HepG2 (cell line): ENCODE measurements around the gene DAG1. TPM values are rescaled to one million over a fixed set of nuclear protein-coding genes. Genes with fewer than 3 reads are reported as not detected.

Experiments used
- CEBPB ChIP-seq: IDR thresholded peaks from 2 replicates; pipeline ENCODE4 v1.6.1; 2011; ENCODE audit warnings: low read depth, low read length, improper control_type of control experiment, borderline replicate concordance
- FOSL1 ChIP-seq: sonication (generic); formaldehyde crosslinking; IDR thresholded peaks from 2 replicates; pipeline ENCODE4 v1.9.0; 2021; ENCODE audit warnings: missing genetic modification reagents, borderline replicate concordance
- GZF1 ChIP-seq: sonication (generic); formaldehyde crosslinking; IDR thresholded peaks from 2 replicates; pipeline ENCODE4 v1.5.1; 2020; ENCODE audit warnings: mild to moderate bottlenecking, missing genetic modification reagents
- NCOA5 ChIP-seq: sonication (generic); formaldehyde crosslinking; IDR thresholded peaks from 2 replicates; pipeline ENCODE4 v1.4.0; 2020; ENCODE audit warnings: missing genetic modification reagents
- NFATC3 ChIP-seq: sonication (generic); formaldehyde crosslinking; IDR thresholded peaks from 2 replicates; pipeline ENCODE4 v1.5.1; 2020; ENCODE audit warnings: mild to moderate bottlenecking, missing genetic modification reagents
- POGK ChIP-seq: sonication (generic); formaldehyde crosslinking; conservative IDR thresholded peaks from 2 replicates; pipeline ENCODE4 v1.8.0; 2022; ENCODE audit warnings: mild to moderate bottlenecking, moderate library complexity, missing genetic modification reagents
- ZNF563 ChIP-seq: sonication (generic); formaldehyde crosslinking; IDR thresholded peaks from 2 replicates; pipeline ENCODE4 v1.8.0; 2022; ENCODE audit warnings: mild to moderate bottlenecking, moderate library complexity, missing genetic modification reagents
- polyA plus RNA-seq, 8 experiments: library from polyadenylated mRNA; depleted of rRNA in 3 of 8; stranded (reverse) in 7 of 8; unstranded in 1 of 8; fragments of >200 nt; fragmentation: Illumina TruSeq in 4 of 8; extraction: Trizol in 4 of 8; gene quantifications; 2 replicates each; pipeline versions ENCODE4 v1.2.1 to v1.2.3, GENCODE V29; 2011 to 2016; ENCODE audit warnings: low read depth in 4 of 8, missing spikeins in 1 of 8, mixed read lengths in 1 of 8; ENCODE audit not compliant: insufficient read depth in 1 of 8
- total RNA-seq, 5 experiments: library from RNA; depleted of rRNA; stranded (reverse); fragments of >200 nt; fragmentation: Illumina TruSeq; extraction: Trizol; gene quantifications; 2 replicates each; pipeline ENCODE4 v1.2.3, GENCODE V29; 2016; ENCODE audit warnings: low read depth in 1 of 5
- TF ChIP-seq, protein P1 (sequence below), 2 experiments: IDR thresholded peaks; 2 replicates each; pipeline ENCODE4 v1.6.1; 2011 to 2012; ENCODE audit warnings: low read length in 2 of 2, borderline replicate concordance in 1 of 2, low read depth in 1 of 2, mild to moderate bottlenecking in 1 of 2, moderate library complexity in 1 of 2
- TF ChIP-seq, protein P2 (sequence below): sonication (generic); formaldehyde crosslinking; IDR thresholded peaks from 2 replicates; pipeline ENCODE4 v1.9.0; 2021; ENCODE audit warnings: missing genetic modification reagents, borderline replicate concordance
- TF ChIP-seq, protein P3 (sequence below), 2 experiments: fragments of 450-650 bp in 1 of 2; sonication (generic) in 1 of 2; formaldehyde crosslinking; IDR thresholded peaks; 2 replicates each; pipeline versions ENCODE4 v1.5.0 to v1.8.0; 2020 to 2022; ENCODE audit warnings: mild to moderate bottlenecking in 1 of 2, missing genetic modification reagents in 1 of 2

Gene DAG1
- total and polyA plus RNA-seq, 2 of the 13 experiments (the other 11 are each of a cell fraction or from before 2014, with no cell fraction given) = 47.3 to 50.4 TPM

- peak; percentile 90 for TF ChIP-seq POGK (CRISPR knock-in tag)
- no peak for TF ChIP-seq FOSL1 (CRISPR knock-in tag)
- peak; percentile 89 for TF ChIP-seq ZNF563 (CRISPR knock-in tag)
- TF ChIP-seq, protein P1, sequence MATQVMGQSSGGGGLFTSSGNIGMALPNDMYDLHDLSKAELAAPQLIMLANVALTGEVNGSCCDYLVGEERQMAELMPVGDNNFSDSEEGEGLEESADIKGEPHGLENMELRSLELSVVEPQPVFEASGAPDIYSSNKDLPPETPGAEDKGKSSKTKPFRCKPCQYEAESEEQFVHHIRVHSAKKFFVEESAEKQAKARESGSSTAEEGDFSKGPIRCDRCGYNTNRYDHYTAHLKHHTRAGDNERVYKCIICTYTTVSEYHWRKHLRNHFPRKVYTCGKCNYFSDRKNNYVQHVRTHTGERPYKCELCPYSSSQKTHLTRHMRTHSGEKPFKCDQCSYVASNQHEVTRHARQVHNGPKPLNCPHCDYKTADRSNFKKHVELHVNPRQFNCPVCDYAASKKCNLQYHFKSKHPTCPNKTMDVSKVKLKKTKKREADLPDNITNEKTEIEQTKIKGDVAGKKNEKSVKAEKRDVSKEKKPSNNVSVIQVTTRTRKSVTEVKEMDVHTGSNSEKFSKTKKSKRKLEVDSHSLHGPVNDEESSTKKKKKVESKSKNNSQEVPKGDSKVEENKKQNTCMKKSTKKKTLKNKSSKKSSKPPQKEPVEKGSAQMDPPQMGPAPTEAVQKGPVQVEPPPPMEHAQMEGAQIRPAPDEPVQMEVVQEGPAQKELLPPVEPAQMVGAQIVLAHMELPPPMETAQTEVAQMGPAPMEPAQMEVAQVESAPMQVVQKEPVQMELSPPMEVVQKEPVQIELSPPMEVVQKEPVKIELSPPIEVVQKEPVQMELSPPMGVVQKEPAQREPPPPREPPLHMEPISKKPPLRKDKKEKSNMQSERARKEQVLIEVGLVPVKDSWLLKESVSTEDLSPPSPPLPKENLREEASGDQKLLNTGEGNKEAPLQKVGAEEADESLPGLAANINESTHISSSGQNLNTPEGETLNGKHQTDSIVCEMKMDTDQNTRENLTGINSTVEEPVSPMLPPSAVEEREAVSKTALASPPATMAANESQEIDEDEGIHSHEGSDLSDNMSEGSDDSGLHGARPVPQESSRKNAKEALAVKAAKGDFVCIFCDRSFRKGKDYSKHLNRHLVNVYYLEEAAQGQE (IDR thresholded peaks at IDR 0.05; ENCODE audit: borderline replicate concordance in 1 of 2, low read depth in 1 of 2, low read length in 2 of 2) = no peak
- TF ChIP-seq, protein P2, sequence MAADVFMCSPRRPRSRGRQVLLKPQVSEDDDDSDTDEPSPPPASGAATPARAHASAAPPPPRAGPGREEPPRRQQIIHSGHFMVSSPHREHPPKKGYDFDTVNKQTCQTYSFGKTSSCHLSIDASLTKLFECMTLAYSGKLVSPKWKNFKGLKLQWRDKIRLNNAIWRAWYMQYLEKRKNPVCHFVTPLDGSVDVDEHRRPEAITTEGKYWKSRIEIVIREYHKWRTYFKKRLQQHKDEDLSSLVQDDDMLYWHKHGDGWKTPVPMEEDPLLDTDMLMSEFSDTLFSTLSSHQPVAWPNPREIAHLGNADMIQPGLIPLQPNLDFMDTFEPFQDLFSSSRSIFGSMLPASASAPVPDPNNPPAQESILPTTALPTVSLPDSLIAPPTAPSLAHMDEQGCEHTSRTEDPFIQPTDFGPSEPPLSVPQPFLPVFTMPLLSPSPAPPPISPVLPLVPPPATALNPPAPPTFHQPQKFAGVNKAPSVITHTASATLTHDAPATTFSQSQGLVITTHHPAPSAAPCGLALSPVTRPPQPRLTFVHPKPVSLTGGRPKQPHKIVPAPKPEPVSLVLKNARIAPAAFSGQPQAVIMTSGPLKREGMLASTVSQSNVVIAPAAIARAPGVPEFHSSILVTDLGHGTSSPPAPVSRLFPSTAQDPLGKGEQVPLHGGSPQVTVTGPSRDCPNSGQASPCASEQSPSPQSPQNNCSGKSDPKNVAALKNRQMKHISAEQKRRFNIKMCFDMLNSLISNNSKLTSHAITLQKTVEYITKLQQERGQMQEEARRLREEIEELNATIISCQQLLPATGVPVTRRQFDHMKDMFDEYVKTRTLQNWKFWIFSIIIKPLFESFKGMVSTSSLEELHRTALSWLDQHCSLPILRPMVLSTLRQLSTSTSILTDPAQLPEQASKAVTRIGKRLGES (CRISPR knock-in tag) = no peak
- no peak; the same call in 1 of the 2 replicates for TF ChIP-seq CEBPB
- no peak for TF ChIP-seq NFATC3 (CRISPR knock-in tag)
- TF ChIP-seq, protein P3, sequence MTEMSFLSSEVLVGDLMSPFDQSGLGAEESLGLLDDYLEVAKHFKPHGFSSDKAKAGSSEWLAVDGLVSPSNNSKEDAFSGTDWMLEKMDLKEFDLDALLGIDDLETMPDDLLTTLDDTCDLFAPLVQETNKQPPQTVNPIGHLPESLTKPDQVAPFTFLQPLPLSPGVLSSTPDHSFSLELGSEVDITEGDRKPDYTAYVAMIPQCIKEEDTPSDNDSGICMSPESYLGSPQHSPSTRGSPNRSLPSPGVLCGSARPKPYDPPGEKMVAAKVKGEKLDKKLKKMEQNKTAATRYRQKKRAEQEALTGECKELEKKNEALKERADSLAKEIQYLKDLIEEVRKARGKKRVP (CRISPR knock-in tag; IDR thresholded peaks at IDR 0.05) = no peak
- TF ChIP-seq GZF1 (CRISPR knock-in tag) = no peak
- no peak for TF ChIP-seq NCOA5
- TF ChIP-seq, all 625 proteins: peak for 235
These were observed at the start of gene DAG1 (continued) for GRCh38 chr3:49469936-49470713.
